Smooth muscle cell (in vitro differentiated cells): ENCODE data around the gene MID1. TPM values are rescaled to one million over a fixed set of nuclear protein-coding genes. Genes with fewer than 3 reads are reported as not detected.

Experiments used
- DNase-seq: peaks from one replicate; lab custom pipeline; 2025; ENCODE audit not compliant: unreplicated experiment; lab: John Stamatoyannopoulos, UW
- H2AFZ ChIP-seq: fragments of 200-600 bp; sonication (generic); 2 replicates; pipeline ENCODE4 v1.6.0; 2016; ENCODE audit warnings: antibody characterized with exemption, low read depth, mild to moderate bottlenecking
- H3F3A ChIP-seq: fragments of 200-600 bp; sonication (generic); 2 replicates; pipeline ENCODE4 v1.6.0; 2017; ENCODE audit warnings: antibody characterized with exemption, low read depth
- H3K27ac ChIP-seq: fragments of 200-600 bp; sonication (generic); 2 replicates; pipeline ENCODE4 v1.5.1; 2016; ENCODE audit warnings: low read depth, mild to moderate bottlenecking
- H3K27me3 ChIP-seq: fragments of 200-600 bp; sonication (generic); 2 replicates; pipeline ENCODE4 v1.6.1; 2016; ENCODE audit warnings: low read depth, mild to moderate bottlenecking
- H3K36me3 ChIP-seq: fragments of 200-600 bp; sonication (generic); 2 replicates; pipeline ENCODE4 v1.5.1; 2016; ENCODE audit warnings: low read depth
- H3K4me1 ChIP-seq: fragments of 200-600 bp; sonication (generic); 2 replicates; pipeline ENCODE4 v1.5.1; 2016; ENCODE audit warnings: low read depth
- H3K4me2 ChIP-seq: fragments of 200-600 bp; sonication (generic); 2 replicates; pipeline ENCODE4 v1.6.0; 2016; ENCODE audit warnings: mild to moderate bottlenecking
- H3K4me3 ChIP-seq: fragments of 200-600 bp; sonication (generic); 2 replicates; pipeline ENCODE4 v1.5.1; 2016; ENCODE audit warnings: mild to moderate bottlenecking
- H3K79me2 ChIP-seq: fragments of 200-600 bp; sonication (generic); 2 replicates; pipeline ENCODE4 v1.6.0; 2016; ENCODE audit warnings: low read depth, mild to moderate bottlenecking
- H3K9ac ChIP-seq: fragments of 200-600 bp; sonication (generic); 2 replicates; pipeline ENCODE4 v1.6.0; 2016; ENCODE audit warnings: low read depth
- H3K9me3 ChIP-seq: fragments of 200-600 bp; sonication (generic); replicated peaks from 2 replicates; pipeline ENCODE4 v1.5.1; 2016; ENCODE audit warnings: low read depth
- H4K20me1 ChIP-seq: fragments of 200-600 bp; sonication (generic); 2 replicates; pipeline ENCODE4 v1.6.0; 2016; ENCODE audit warnings: low read depth
- CTCF ChIP-seq: fragments of 200-600 bp; sonication (generic); IDR thresholded peaks from 2 replicates; pipeline ENCODE4 v1.5.1; 2017; ENCODE audit warnings: borderline replicate concordance, mild to moderate bottlenecking, antibody characterized with exemption; ENCODE audit not compliant: insufficient read depth, poor library complexity, severe bottlenecking
- WGBS: methylation state at CpG from one replicate; pipeline ENCODE4 v1.1.7; 2016; ENCODE audit warnings: low lambda C conversion rate; 5-methylcytosine and 5-hydroxymethylcytosine counted together
- polyA plus RNA-seq: library from polyadenylated mRNA; unstranded; fragments of >200 nt; fragmentation: Nextera tagmentation; extraction: Ambion mirVana; gene quantifications from 2 replicates; pipeline ENCODE4 v1.2.1, GENCODE V29; 2016
- total RNA-seq: library from RNA; depleted of rRNA; stranded (reverse); fragments of >200 nt; gene quantifications from 2 replicates; pipeline ENCODE4 v1.2.3, GENCODE V29; 2014

Gene MID1
- total and polyA plus RNA-seq, 2 experiments from 2014 or later, result 22.6 to 45.2 TPM

GRCh38 chrX:10492250-10492649 lies 128.1 kb downstream of the MID1 start:
- Histone ChIP-seq H3K4me1 (no peaks in the 10 kb centered on the region), H3K36me3 (peaks cover 3% of the 10 kb centered on the region), H2AFZ (no peak overlapping the region), H3K4me3 (no peak overlapping the region), H3K27ac (no peak overlapping the region), H3F3A (no peaks in the 10 kb centered on the region), H3K4me2 (no peak overlapping the region), H3K9me3 (no peaks in the 10 kb centered on the region), H3K27me3 (no peaks in the 10 kb centered on the region), H3K9ac (no peak overlapping the region), H3K79me2 (no peaks in the 10 kb centered on the region), H4K20me1 (no peaks in the 10 kb centered on the region)
- DNase-seq, result no peak
- TF ChIP-seq CTCF, result no peak

- Histone ChIP-seq H3K27me3 (no peaks in the 10 kb centered on the region), H3K79me2 (no peaks in the 10 kb centered on the region), H3K4me2 (no peak overlapping the region), H3K27ac (peak overlapping the region; percentile 69), H3K9ac (no peak overlapping the region), H3K9me3 (no peaks in the 10 kb centered on the region), H3K4me3 (no peak overlapping the region), H3K4me1 (peaks cover 10% of the 10 kb centered on the region), H2AFZ (no peak overlapping the region), H3K36me3 (no peaks in the 10 kb centered on the region), H3F3A (no peaks in the 10 kb centered on the region), H4K20me1 (no peaks in the 10 kb centered on the region)
- 67% methylated on average over 3 of the region's 3 CpGs for WGBS
- no peak for DNase-seq
- no peak for TF ChIP-seq CTCF
Measured at GRCh38 chrX:10486373-10486772, 134.0 kb downstream of the MID1 start.

GRCh38 chrX:10485326-10485725 lies 135.1 kb downstream of the MID1 start:
- Histone ChIP-seq H2AFZ (no peak overlapping the region), H3K4me3 (no peak overlapping the region), H3K27ac (peak overlapping the region; percentile 69), H3K4me1 (peaks cover 10% of the 10 kb centered on the region), H3K4me2 (peak overlapping the region; percentile 31), H3K9me3 (no peaks in the 10 kb centered on the region), H3K27me3 (no peaks in the 10 kb centered on the region), H4K20me1 (no peaks in the 10 kb centered on the region), H3F3A (no peaks in the 10 kb centered on the region), H3K36me3 (no peaks in the 10 kb centered on the region), H3K79me2 (no peaks in the 10 kb centered on the region), H3K9ac (no peak overlapping the region)
- WGBS, result 67% methylated on average over 3 of the region's 3 CpGs
- DNase-seq, result no peak
- TF ChIP-seq CTCF, result no peak

- Histone ChIP-seq H3K27ac (peak overlapping the region; percentile 69), H4K20me1 (no peaks in the 10 kb centered on the region), H3K4me2 (peak overlapping the region; percentile 31), H3K36me3 (no peaks in the 10 kb centered on the region), H3K9me3 (no peaks in the 10 kb centered on the region), H3K4me1 (peaks cover 10% of the 10 kb centered on the region), H3F3A (no peaks in the 10 kb centered on the region), H3K79me2 (no peaks in the 10 kb centered on the region), H3K27me3 (no peaks in the 10 kb centered on the region), H3K9ac (no peak overlapping the region), H2AFZ (no peak overlapping the region), H3K4me3 (no peak overlapping the region)
- no peak for TF ChIP-seq CTCF
- DNase-seq, result no peak
- 62% methylated on average over 7 of the region's 7 CpGs for WGBS
Measured at GRCh38 chrX:10484683-10485247, 135.6 kb downstream of the MID1 start.
